ENCODE results near the gene DCUN1D2. TPM values are rescaled to one million over a fixed set of nuclear protein-coding genes. Genes with fewer than 3 reads are reported as not detected.

The DCUN1D2 gene
- total RNA-seq, 1 donor from 2014 or later: 23.8 TPM

DNA sequence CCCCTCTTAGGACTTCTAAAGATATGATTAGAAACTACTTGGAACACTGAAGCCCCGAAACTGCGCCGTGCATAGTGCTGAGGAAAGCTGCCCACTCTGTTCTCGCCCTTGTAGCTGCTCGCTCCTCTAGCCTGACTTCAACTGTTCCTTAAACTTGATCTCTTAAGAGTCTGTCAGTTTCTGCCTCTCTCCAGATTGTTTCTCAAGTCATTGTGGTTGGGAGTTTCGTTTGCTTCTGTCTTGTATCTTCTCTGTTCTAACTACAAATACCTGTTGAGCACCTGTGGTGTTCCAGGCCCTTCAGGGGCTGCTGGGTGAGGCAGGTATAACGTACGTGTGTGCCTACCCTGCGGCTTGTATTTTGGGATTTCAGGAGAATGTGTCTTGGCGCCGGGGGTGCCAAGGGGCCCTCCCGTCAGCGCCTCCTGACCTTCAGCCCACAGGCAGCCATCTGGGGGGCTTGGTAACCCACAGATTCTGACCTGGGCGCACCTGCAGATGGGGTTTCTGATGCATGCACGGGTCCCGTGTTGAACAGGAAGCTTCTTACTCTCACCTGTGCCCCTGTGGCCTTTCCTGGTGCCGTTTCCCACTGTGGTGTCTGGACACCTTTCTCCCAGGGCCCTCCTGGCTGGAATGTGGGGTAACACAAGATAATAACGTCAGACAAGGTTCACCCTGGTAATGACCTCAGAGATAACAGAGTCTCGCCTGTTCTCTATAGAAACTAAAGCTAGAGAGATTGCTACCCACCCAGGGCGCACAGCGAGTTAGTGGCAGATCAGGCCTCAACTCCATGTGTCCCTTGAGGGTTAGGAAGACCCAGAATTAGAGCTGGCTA is 17.2 kb upstream of the DCUN1D2 start:
- Mint-ChIP-seq H3K9me3 (no peaks in the 10 kb centered on the region), H3K36me3 (peaks cover 19% of the 10 kb centered on the region), H3K4me3 (no peak overlapping the region), H3K27me3 (ENCODE audit: insufficient read depth, low read depth) (peaks cover 7% of the 10 kb centered on the region), H3K27ac (peak overlapping the region; percentile 87), H3K4me1 (peaks cover 3% of the 10 kb centered on the region)
- Histone ChIP-seq H4K20me1 (ENCODE audit: low read depth) (no peaks in the 10 kb centered on the region), H3K4me1 (no peaks in the 10 kb centered on the region), H3K4me3 (no peak overlapping the region), H2AFZ (replicated peaks) (no peak overlapping the region), H3K9ac (no peak overlapping the region), H3K79me2 (ENCODE audit: low read depth) (no peaks in the 10 kb centered on the region), H3K36me3 (no peaks in the 10 kb centered on the region), H3K9me3 (ENCODE audit: low read depth) (no peaks in the 10 kb centered on the region), H3K27ac (no peak overlapping the region), H3K4me2 (no peak overlapping the region), H3K27me3 (no peaks in the 10 kb centered on the region), H3F3A (ENCODE audit: low read depth) (no peaks in the 10 kb centered on the region)
- DNase-seq (ENCODE audit: low spot score): no peak
- TF ChIP-seq, protein P1, sequence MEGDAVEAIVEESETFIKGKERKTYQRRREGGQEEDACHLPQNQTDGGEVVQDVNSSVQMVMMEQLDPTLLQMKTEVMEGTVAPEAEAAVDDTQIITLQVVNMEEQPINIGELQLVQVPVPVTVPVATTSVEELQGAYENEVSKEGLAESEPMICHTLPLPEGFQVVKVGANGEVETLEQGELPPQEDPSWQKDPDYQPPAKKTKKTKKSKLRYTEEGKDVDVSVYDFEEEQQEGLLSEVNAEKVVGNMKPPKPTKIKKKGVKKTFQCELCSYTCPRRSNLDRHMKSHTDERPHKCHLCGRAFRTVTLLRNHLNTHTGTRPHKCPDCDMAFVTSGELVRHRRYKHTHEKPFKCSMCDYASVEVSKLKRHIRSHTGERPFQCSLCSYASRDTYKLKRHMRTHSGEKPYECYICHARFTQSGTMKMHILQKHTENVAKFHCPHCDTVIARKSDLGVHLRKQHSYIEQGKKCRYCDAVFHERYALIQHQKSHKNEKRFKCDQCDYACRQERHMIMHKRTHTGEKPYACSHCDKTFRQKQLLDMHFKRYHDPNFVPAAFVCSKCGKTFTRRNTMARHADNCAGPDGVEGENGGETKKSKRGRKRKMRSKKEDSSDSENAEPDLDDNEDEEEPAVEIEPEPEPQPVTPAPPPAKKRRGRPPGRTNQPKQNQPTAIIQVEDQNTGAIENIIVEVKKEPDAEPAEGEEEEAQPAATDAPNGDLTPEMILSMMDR (IDR thresholded peaks at IDR 0.05): no peak
- TF ChIP-seq EZH2phosphoT487 (IDR thresholded peaks at IDR 0.05) (no peak), EZH2 (IDR thresholded peaks at IDR 0.05) (no peak)

DNA sequence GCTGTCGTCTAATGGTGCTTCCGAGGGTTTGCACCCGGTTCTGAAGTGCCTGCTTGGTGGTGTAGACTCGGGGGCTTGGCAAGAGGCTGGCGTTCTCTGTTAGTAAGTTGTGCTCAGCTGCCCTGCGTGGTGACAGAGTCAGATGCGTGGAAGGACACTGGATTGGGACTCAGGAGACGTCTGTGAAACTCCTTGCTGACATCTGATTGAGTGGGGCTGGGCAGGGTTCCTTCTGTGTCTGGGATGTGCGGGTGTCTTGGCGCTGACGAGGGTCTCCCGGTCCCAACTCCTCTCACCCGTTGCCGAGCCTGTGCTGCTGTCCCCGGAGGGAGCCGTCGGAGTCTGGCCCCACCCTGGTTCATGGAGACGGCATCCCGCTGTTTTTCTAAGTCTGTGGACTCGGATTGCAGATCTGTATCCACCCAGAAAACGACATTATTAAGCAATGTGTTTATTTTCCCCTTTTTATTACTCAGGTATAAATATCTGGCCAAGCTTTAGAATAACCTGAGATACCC is 16.4 kb upstream of the DCUN1D2 start:
- Mint-ChIP-seq H3K27me3 (ENCODE audit: insufficient read depth, low read depth) (peaks cover 7% of the 10 kb centered on the region), H3K9me3 (no peaks in the 10 kb centered on the region), H3K4me1 (peaks cover 3% of the 10 kb centered on the region), H3K4me3 (no peak overlapping the region), H3K27ac (peak overlapping the region; percentile 60), H3K36me3 (peaks cover 19% of the 10 kb centered on the region)
- Histone ChIP-seq H3K79me2 (ENCODE audit: low read depth) (no peaks in the 10 kb centered on the region), H3K9me3 (ENCODE audit: low read depth) (no peaks in the 10 kb centered on the region), H3K4me2 (no peak overlapping the region), H3K4me1 (no peaks in the 10 kb centered on the region), H3K9ac (no peak overlapping the region), H3K4me3 (no peak overlapping the region), H3F3A (ENCODE audit: low read depth) (no peaks in the 10 kb centered on the region), H2AFZ (replicated peaks) (no peak overlapping the region), H3K36me3 (no peaks in the 10 kb centered on the region), H4K20me1 (ENCODE audit: low read depth) (no peaks in the 10 kb centered on the region), H3K27ac (no peak overlapping the region), H3K27me3 (no peaks in the 10 kb centered on the region)
- DNase-seq (ENCODE audit: low spot score): no peak
- TF ChIP-seq EZH2phosphoT487 (IDR thresholded peaks at IDR 0.05) (no peak), EZH2 (IDR thresholded peaks at IDR 0.05) (no peak)
- TF ChIP-seq, protein P1 (IDR thresholded peaks at IDR 0.05): no peak

GRCh38 chr13:113506025-113506685 is 15.6 kb upstream of the DCUN1D2 start:
- Histone ChIP-seq H3K9me3 (ENCODE audit: low read depth) (no peaks in the 10 kb centered on the region), H2AFZ (replicated peaks) (no peak overlapping the region), H3F3A (ENCODE audit: low read depth) (no peaks in the 10 kb centered on the region), H3K27me3 (no peaks in the 10 kb centered on the region), H3K36me3 (no peaks in the 10 kb centered on the region), H3K4me3 (no peak overlapping the region), H3K9ac (no peak overlapping the region), H3K4me1 (no peaks in the 10 kb centered on the region), H3K27ac (no peak overlapping the region), H3K79me2 (ENCODE audit: low read depth) (no peaks in the 10 kb centered on the region), H4K20me1 (ENCODE audit: low read depth) (no peaks in the 10 kb centered on the region), H3K4me2 (no peak overlapping the region)
- no peak for DNase-seq (ENCODE audit: low spot score)
- Mint-ChIP-seq H3K4me1 (peaks cover 3% of the 10 kb centered on the region), H3K27me3 (ENCODE audit: insufficient read depth, low read depth) (peaks cover 7% of the 10 kb centered on the region), H3K27ac (no peak overlapping the region), H3K9me3 (no peaks in the 10 kb centered on the region), H3K36me3 (peaks cover 19% of the 10 kb centered on the region), H3K4me3 (no peak overlapping the region)
- TF ChIP-seq EZH2 (IDR thresholded peaks at IDR 0.05) (no peak), EZH2phosphoT487 (IDR thresholded peaks at IDR 0.05) (no peak)
- TF ChIP-seq, protein P1 (IDR thresholded peaks at IDR 0.05): no peak
